GM19395 (cell line): ENCODE results near the gene PLEKHO1.
A peak's percentile ranks its signal among the peaks of the same experiment; 100 is the strongest.

Source experiments
- ATAC-seq: cut with Tn5 transposase; IDR thresholded peaks from one replicate; pipeline ENCODE4 v1.9.1; 2021; ENCODE audit warnings: mild to moderate bottlenecking, moderate library complexity; ENCODE audit not compliant: unreplicated experiment

PLEKHO1 gene

DNA sequence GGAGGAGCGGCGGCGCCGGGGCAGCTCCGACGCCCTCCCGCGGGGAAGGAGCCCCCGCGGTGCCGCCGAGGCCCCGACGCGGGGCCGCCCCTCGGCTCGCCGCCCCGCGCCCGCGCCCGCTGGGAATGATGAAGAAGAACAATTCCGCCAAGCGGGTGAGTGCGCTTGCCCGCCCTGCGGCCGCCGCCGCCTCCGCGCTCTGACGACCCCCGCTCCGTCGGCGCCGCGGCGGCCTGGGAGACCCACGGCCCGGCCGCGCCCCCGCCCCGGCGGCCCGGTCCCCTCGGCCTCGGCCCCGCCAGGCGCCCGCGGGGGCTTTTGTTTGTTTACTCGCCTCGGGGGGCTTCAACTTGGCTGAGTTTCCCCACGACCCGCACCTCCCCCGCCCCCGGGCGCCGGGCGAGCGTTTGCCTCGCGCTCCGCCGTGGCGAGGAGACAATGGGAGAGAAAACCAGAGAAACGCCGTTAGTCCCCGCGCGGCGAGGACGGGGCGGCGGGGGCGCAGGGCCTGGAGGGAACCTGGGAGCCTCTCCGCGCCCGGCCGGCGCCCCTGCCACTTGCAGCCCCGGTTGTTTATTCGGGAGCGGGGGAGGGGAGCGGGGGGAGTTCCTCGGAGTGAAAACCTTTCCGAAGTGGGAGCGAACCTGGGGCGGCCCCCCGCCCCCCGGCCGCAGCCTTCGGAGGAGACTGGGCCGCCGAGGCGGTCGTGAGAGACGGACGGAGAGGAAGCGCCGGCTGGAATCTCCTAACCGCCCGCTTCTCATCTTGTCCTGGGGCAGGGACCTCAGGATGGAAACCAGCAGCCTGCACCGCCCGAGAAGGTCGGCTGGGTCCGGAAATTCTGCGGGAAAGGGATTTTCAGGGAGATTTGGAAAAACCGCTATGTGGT lies 661 bp downstream of the PLEKHO1 start:
- ATAC-seq, result no peak

DNA sequence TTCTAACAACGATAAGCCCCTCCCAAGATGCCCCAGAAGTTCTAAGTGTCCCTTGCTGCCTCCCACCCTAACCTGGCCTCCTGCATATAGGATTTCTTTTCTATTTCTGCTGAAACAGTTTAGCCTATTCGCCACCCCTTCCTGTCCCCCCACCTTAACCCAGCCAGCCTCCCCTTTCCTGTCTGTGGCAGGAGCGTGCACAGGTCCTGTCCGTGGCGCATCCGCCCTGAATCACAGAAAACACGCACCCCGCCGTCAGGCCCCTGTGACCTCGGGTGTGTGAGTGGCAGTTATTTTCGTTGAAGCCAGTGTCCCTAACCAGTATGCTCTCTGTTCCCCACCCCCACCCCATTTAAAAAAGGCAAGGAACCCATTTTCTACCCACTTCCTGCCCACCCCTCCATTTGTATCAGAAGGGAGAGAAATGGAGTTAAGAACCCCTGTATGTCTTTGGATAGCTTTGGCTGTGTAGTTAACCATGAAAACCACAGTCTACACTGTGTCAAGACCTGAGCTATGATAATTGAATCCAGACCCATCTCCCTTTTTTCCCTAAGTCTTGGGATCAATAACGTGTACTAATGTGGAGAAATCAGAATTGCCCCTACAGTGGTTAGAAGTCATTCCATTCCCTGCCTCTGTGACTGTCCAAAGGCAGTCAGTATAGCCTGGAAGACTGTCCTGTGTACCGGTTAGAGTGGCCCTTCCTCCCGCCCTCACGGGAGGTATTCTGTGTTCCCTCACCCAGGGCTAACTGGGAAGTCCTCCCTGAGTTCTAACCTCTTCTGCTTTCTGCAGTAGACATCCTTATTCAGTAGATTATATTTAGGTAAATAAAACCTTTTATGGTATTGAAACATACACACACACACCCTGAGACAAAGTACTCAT lies 1.8 kb downstream of the PLEKHO1 start:
- no peak for ATAC-seq

GRCh38 chr1:150152182-150152536 lies 2.4 kb downstream of the PLEKHO1 start:
- no peak for ATAC-seq

DNA sequence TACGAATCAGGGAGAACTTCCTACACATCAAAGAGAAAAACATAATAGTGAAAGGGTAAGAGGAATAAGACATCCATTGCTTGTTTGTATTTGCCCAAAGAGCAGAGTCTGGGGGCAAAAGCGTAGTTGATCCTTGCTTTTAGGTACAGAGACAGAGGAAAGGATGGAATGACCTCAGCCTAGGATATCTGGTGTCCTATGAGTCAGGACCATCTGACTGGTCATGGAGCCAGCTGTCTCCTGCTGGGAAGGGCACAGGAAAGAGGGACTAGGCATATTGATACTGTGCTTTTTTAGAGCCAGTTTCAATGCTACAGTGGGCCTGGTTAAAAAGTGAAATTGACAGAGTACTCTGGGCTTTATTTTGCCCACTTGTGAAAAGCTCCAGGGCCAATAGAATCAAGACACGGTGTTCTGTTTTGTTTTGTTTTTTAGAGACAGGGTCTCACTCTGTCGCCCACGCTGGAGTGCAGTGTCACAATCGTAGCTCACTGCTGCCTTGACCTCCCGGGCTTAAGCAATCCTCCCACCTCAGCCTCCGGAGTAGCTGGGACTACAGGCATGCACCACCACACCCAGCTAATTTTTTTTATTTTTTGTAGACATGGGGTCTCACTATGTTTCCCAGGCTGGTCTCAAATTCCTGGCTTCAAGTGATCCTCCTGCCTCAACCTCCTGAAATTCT lies 3.2 kb downstream of the PLEKHO1 start:
- no peak for ATAC-seq

DNA sequence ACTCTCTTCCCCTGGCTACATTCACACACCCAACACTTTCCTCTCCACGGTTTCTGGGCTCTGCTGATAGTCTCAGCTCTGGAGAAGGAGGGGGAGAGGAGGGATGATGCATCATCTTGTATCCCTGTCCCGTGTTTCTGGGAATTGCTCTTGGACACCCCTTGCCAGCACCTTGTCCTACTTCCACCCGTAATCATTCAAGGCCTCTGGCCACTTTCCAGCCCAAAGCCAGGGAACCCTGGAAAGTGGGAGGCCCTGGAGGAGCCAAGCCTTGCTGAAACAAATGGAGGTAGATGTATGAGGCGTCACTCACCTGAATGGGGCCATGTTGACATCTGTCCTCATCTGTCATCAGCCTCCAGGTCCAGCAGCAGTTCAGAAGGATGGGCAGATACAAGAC lies 4.4 kb downstream of the PLEKHO1 start:
- no peak for ATAC-seq

GRCh38 chr1:150155413-150156071 lies 5.8 kb downstream of the PLEKHO1 start:
- no peak for ATAC-seq

DNA sequence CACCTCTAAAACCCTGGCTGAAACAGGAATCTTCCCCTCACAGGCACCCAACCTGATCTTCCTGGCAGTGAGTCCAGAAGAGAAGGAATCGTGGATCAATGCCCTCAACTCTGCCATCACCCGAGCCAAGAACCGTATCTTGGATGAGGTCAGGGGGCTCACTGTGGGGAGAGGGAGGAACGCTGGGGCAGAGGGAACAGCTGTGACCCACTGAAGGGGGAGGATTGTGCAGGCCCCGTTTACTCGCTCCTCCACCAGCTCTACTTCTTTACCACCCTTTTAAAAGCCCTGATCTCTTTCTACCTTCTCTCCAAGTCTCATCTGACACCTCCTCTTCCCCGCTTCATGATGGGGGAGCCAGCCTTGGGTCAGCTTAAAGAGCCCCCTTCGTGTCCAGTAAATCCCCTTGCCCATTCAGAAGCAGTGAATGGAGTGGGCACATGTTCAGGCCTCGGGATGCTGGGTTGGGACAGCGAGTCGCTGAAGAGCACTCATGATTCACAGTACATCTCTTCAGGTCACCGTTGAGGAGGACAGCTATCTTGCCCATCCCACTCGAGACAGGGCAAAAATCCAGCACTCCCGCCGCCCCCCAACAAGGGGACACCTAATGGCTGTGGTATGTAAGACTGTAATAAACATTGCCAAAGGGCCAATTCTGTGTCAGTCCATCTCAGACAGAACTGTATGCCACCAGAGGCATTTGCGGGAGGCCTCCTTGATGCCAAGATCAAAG lies 7.3 kb downstream of the PLEKHO1 start:
- no peak for ATAC-seq

DNA sequence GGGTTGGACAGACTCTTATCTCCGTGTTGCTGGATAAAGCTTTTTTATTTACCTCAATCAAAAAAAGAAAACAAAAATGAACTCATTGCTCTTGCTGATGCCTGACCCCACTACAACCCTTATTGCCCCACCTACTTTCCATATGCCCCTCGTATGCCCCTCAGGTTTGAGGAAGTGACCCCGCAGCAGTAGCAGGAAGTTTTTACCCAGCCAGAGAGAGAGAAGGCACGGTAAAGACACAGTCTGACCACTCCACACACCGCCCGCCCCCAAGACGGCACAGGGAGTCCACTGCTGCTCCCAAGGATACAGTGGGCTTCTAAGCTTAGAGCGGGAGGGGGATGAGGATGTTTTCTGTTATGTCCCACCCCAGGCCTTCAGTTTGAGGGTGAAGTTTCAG lies 9.8 kb downstream of the PLEKHO1 start:
- no peak for ATAC-seq

DNA sequence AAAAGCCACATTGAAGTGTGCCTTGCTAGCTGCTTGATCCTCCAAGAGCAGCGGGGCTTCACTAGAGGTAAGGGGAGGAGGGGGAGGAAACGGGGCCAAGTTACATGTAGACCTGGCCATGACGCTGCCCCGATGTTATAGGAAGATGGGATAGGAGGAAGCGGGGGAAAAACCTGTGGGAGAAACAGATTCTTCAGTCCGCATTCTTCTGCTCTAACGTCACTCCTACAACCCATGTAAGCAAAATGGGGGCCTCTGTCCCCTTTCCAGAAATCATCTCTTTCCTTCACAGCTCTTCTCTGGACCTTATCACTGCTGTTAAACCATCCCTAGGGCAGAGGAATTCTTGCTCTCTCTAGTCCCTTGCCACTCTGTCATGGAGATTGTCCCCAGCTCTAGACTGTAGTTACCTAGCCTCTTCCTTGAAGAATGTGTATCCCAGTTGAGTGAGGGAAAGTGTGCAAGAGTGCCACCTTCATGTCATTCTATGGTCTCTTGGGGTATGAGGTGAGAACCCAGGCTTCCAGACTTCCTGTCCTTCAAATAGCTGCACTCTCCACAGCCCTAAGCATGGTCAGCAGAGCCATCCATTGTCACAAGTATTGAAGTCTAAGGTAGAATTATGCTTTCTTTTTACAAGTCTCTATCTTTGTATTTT lies 11.4 kb downstream of the PLEKHO1 start:
- no peak for ATAC-seq

DNA sequence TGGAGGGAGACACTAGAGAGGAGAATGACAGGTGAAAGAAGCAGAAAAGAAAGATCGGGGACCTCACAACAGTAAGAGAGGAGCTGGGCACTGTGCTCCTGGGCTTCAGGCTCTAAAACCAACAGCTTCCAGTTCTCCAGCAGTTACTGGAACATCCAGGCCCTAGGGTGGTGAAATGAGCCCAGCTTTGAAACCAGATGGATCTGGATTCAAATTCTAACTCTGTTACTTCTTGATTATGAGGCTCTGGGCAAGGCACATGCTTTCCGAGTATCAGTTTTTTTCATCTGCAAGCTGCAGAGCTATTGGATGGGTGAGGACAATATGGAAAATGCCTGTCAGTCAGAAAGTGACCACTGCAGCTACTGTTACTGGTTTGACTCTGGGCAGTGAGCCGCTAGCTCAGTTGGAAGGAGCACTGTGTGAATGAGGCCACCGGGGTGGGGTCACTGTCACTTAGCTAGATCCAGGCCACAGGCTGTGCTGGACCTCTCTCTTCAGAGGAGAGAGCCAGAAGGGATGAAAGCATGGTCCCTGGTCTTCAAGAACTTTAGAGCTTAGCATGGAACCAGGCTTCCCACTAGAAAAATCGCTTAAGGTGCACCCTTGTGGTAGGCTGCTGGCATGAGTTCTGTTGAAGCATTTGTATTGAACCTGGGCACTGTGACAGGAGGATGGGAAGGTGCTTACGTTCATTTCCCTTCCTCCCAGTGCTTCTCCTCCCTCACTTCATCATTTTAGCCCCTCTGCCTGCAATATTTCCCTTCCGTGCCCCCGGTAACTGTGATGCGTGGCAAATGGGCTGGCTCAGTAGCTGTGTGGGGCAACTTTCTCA lies 12.2 kb downstream of the PLEKHO1 start:
- no peak for ATAC-seq

GRCh38 chr1:150162582-150162861 lies 12.8 kb downstream of the PLEKHO1 start:
- ATAC-seq, result no peak

- peak; percentile 36 for ATAC-seq
Measured at GRCh38 chr1:150162862-150163706, 13.4 kb downstream of the PLEKHO1 start.

DNA sequence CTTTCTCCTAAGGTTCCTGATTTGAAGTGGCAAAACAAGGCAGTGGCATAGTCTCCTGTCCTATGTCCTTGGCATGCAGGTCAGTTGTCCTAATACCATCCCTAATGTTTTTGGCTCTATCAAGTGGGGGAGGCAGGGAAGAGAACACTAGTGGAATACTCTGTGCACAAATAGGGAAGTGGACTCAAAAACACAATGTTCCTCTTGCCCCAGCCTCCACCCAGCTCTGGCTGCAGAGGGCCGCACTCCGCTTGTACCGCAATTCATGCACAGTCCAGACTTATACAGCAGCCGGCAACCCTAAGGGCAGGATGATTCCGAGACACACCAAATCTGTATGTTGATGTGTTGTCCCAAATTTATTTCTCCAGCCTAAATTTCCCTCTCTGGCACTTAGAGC lies 14.5 kb downstream of the PLEKHO1 start:
- no peak for ATAC-seq

DNA sequence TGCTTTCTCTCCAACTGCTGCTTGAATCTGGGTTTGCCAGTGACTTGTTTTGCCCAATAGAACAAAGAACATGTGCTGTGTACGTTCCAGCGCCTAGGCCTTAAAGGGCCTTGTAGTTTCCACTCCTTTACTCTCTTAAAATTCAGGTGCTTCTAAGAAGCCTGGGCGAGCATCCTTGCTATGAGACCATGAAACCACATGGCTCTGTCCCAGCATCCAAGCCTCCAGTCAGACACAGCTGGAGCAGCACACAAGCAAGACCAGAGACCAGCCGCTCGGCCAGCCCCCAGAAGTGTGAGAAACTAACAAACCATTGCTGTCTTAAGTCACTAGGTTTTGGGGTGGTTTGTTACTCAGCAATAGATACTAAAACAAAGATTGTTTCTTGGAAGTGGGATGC lies 15.1 kb downstream of the PLEKHO1 start:
- no peak for ATAC-seq

DNA sequence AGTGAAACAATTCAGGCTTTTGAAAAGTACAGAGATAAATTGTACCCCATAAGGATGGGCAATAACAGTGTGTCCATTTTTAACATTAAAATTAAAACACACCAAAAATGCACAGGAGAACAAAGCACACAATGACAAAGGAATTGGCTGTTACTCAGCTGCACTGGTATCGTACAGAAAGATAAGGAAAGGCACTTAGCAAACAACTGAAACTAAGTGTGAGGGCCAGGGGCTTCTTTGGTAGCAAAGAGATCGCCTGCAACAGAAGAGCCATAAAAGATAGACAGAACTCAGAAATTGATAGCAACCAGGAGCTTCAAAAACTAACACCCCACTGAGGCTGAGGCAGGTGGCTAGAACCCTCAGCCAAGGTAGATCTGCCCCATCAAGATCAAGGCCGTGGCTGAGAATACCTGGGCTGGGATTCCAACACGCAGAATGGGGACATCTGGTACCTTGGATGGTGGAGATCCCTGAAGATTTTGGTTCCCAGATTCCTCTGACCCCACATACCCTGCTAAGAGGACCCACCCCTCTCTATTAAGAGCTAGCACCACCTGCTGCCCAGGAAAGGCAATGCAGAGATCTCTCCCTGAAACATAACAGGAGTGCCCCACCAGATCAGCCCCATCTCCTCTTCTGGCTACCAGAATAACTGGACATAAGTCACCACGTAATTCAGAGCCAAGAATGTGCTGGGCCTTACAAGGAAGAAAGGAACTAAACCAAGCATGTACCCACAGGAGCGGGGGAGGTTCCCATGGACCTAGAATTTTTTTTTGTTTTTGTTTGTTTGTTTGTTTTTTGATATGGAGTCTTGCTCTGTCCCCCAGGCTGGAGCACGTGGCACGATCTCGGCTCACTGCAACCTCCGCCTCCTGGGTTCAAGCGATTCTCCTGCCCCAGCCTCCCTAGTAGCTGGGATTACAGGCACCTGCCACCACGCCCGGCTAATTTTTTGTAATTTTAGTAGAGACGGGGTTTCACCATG lies 16.2 kb downstream of the PLEKHO1 start:
- ATAC-seq, result no peak

- ATAC-seq, result no peak
Measured at GRCh38 chr1:150168960-150169601, 19.4 kb downstream of the PLEKHO1 start.
